ENCODE measurements around the gene SLC7A1.
A peak's percentile ranks its signal among the peaks of the same experiment; 100 is the strongest.

DNA sequence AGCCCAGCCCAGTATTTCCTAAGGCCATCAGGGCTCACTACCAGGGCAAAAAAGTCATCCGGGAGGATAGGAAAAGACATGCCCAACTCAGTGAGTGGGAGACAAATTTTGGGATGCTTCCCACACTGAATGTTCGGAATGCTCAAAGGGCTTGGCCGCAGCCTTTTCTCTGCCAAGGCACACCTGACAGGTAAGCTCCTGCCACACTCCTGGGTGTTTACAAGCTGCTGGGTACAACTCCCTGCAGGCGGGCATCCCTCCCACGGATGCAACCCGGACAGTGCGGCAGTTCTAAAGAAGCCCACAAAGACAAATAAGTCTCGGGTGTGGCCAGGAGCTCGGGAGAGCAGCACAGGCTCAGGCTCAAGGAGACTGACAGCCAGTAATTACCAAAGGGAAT lies 28.1 kb downstream of the SLC7A1 start:
- TF ChIP-seq, protein P1, sequence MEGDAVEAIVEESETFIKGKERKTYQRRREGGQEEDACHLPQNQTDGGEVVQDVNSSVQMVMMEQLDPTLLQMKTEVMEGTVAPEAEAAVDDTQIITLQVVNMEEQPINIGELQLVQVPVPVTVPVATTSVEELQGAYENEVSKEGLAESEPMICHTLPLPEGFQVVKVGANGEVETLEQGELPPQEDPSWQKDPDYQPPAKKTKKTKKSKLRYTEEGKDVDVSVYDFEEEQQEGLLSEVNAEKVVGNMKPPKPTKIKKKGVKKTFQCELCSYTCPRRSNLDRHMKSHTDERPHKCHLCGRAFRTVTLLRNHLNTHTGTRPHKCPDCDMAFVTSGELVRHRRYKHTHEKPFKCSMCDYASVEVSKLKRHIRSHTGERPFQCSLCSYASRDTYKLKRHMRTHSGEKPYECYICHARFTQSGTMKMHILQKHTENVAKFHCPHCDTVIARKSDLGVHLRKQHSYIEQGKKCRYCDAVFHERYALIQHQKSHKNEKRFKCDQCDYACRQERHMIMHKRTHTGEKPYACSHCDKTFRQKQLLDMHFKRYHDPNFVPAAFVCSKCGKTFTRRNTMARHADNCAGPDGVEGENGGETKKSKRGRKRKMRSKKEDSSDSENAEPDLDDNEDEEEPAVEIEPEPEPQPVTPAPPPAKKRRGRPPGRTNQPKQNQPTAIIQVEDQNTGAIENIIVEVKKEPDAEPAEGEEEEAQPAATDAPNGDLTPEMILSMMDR (IDR thresholded peaks at IDR 0.05): peak in 1 of 4 experiments; percentile 12
- no peak for TF ChIP-seq POLR2A (IDR thresholded peaks at IDR 0.05)
- peak; percentile 67 for TF ChIP-seq POLR2AphosphoS5 (IDR thresholded peaks at IDR 0.05)
